Measurements from ENCODE around the gene DES. TPM values are rescaled to one million over a fixed set of nuclear protein-coding genes. Genes with fewer than 3 reads are reported as not detected.

Gene DES
- total and polyA plus RNA-seq, 2 experiments from 2014 or later, result 1.3 to 2.0 TPM

- H4K20me1 ChIP-seq (replicated peaks; ENCODE audit: insufficient read depth), result no peaks in the 10 kb centered on the region
- DNase-seq (ENCODE audit: low spot score), result no peak
- TF ChIP-seq REST (IDR thresholded peaks at IDR 0.05; ENCODE audit: unreplicated experiment), result no peak
- no peak for TF ChIP-seq NANOG (IDR thresholded peaks at IDR 0.05; ENCODE audit: borderline replicate concordance)
- TF ChIP-seq, protein P1, sequence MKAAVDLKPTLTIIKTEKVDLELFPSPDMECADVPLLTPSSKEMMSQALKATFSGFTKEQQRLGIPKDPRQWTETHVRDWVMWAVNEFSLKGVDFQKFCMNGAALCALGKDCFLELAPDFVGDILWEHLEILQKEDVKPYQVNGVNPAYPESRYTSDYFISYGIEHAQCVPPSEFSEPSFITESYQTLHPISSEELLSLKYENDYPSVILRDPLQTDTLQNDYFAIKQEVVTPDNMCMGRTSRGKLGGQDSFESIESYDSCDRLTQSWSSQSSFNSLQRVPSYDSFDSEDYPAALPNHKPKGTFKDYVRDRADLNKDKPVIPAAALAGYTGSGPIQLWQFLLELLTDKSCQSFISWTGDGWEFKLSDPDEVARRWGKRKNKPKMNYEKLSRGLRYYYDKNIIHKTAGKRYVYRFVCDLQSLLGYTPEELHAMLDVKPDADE (IDR thresholded peaks at IDR 0.05), result no peak
- TF ChIP-seq EZH2phosphoT487 (IDR thresholded peaks at IDR 0.05; ENCODE audit: unreplicated experiment), result no peak
- no peak for TF ChIP-seq ZNF114 (CRISPR knock-in tag; IDR thresholded peaks at IDR 0.05)
- TF ChIP-seq POLR2AphosphoS5 (IDR thresholded peaks at IDR 0.05; ENCODE audit: low read depth), result no peak
- no peak for TF ChIP-seq STAT1 (IDR thresholded peaks at IDR 0.05; ENCODE audit: unreplicated experiment)
- no peak for TF ChIP-seq EZH2 (IDR thresholded peaks at IDR 0.05; ENCODE audit: low read depth, unreplicated experiment)
- peak overlapping the region; percentile 78 for H3K4me2 ChIP-seq
- Mint-ChIP-seq H3K9me3 (no peaks in the 10 kb centered on the region), H3K27ac (no peak overlapping the region), H3K36me3 (ENCODE audit: low read depth) (no peaks in the 10 kb centered on the region), H3K4me3 (peak overlapping the region; percentile 75), H3K4me1 (peaks cover 34% of the 10 kb centered on the region), H3K27me3 (ENCODE audit: insufficient read depth, low read depth, poor library complexity) (peaks cover 37% of the 10 kb centered on the region)
- H3K9me2 ChIP-seq (ENCODE audit: insufficient read depth), result no peaks in the 10 kb centered on the region
- peaks cover 28% of the 10 kb centered on the region for H3K4me1 ChIP-seq (ENCODE audit: insufficient read depth)
- H3K36me3 ChIP-seq (ENCODE audit: insufficient read depth), result no peaks in the 10 kb centered on the region
- H2AFZ ChIP-seq, result no peak overlapping the region
- no peak overlapping the region for H3K27ac ChIP-seq (ENCODE audit: low read depth)
- no peaks in the 10 kb centered on the region for H3K79me2 ChIP-seq (replicated peaks; ENCODE audit: insufficient read depth)
- ATAC-seq, result no peak
- no peaks in the 10 kb centered on the region for H3F3A ChIP-seq (replicated peaks; ENCODE audit: low read depth)
- H3K4me3 ChIP-seq, result peak overlapping the region; percentile 71
- H3K27me3 ChIP-seq (ENCODE audit: insufficient read depth), result peaks cover 63% of the 10 kb centered on the region
Measured at GRCh38 chr2:219443016-219443696, 25.0 kb downstream of the DES start.

DNA sequence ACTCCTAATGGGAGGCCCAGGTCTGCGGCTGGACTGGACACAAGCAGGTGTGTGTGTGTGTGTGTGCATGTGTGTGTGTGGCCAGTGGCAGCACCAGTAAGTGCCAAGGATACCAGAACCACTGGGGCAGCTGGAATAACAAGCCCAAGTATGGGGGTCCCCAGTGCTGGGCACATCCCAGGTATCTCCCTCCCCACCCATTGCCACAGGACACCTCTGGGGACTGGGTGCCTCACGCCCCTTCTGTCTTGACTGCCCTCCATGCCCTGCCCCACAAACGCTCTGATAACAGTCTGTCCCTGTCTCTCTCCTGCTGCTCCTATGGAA, 25.5 kb downstream of the DES start:
- peaks cover 65% of the 10 kb centered on the region for H3K27me3 ChIP-seq (ENCODE audit: insufficient read depth)
- H3K79me2 ChIP-seq (replicated peaks; ENCODE audit: insufficient read depth), result no peaks in the 10 kb centered on the region
- no peaks in the 10 kb centered on the region for H3F3A ChIP-seq (replicated peaks; ENCODE audit: low read depth)
- DNase-seq (ENCODE audit: low spot score), result no peak
- no peak overlapping the region for H3K4me3 ChIP-seq
- H3K4me1 Mint-ChIP-seq, result peaks cover 34% of the 10 kb centered on the region
- H3K4me1 ChIP-seq (ENCODE audit: insufficient read depth), result peaks cover 28% of the 10 kb centered on the region
- H2AFZ ChIP-seq, result no peak overlapping the region
- no peak overlapping the region for H3K27ac ChIP-seq (ENCODE audit: low read depth)
- no peaks in the 10 kb centered on the region for H4K20me1 ChIP-seq (replicated peaks; ENCODE audit: insufficient read depth)
- no peak overlapping the region for H3K4me2 ChIP-seq
- no peak overlapping the region for H3K4me3 Mint-ChIP-seq
- no peaks in the 10 kb centered on the region for H3K36me3 ChIP-seq (ENCODE audit: insufficient read depth)
- no peaks in the 10 kb centered on the region for H3K9me3 Mint-ChIP-seq
- H3K27ac Mint-ChIP-seq, result no peak overlapping the region
- no peaks in the 10 kb centered on the region for H3K36me3 Mint-ChIP-seq (ENCODE audit: low read depth)
- ATAC-seq, result no peak
- no peaks in the 10 kb centered on the region for H3K9me2 ChIP-seq (ENCODE audit: insufficient read depth)
- H3K27me3 Mint-ChIP-seq (ENCODE audit: insufficient read depth, low read depth, poor library complexity), result peaks cover 37% of the 10 kb centered on the region
- TF ChIP-seq POLR2AphosphoS5 (IDR thresholded peaks at IDR 0.05; ENCODE audit: low read depth) (no peak), EZH2phosphoT487 (IDR thresholded peaks at IDR 0.05; ENCODE audit: unreplicated experiment) (no peak), JUNB (IDR thresholded peaks at IDR 0.05; ENCODE audit: unreplicated experiment) (no peak), REST (IDR thresholded peaks at IDR 0.05; ENCODE audit: unreplicated experiment) (no peak), STAT1 (IDR thresholded peaks at IDR 0.05; ENCODE audit: unreplicated experiment) (no peak), NANOG (IDR thresholded peaks at IDR 0.05; ENCODE audit: borderline replicate concordance) (no peak), ZNF114 (CRISPR knock-in tag; IDR thresholded peaks at IDR 0.05) (no peak)
- TF ChIP-seq, protein P1 (IDR thresholded peaks at IDR 0.05), result no peak
- TF ChIP-seq, protein P2, sequence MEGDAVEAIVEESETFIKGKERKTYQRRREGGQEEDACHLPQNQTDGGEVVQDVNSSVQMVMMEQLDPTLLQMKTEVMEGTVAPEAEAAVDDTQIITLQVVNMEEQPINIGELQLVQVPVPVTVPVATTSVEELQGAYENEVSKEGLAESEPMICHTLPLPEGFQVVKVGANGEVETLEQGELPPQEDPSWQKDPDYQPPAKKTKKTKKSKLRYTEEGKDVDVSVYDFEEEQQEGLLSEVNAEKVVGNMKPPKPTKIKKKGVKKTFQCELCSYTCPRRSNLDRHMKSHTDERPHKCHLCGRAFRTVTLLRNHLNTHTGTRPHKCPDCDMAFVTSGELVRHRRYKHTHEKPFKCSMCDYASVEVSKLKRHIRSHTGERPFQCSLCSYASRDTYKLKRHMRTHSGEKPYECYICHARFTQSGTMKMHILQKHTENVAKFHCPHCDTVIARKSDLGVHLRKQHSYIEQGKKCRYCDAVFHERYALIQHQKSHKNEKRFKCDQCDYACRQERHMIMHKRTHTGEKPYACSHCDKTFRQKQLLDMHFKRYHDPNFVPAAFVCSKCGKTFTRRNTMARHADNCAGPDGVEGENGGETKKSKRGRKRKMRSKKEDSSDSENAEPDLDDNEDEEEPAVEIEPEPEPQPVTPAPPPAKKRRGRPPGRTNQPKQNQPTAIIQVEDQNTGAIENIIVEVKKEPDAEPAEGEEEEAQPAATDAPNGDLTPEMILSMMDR (conservative IDR thresholded peaks at IDR 0.05; ENCODE audit: low read depth in 2 of 2), result no peak
